Prostate gland (tissue), 2 donors: Measurements from ENCODE around the gene SCN1A.

ENCODE experiments used
- POLR2A ChIP-seq: fragments of 450-650 bp; IDR thresholded peaks from one replicate; pipeline ENCODE4 v1.6.1; 2016; ENCODE audit warnings: antibody characterized with exemption, mild to moderate bottlenecking
- POLR2AphosphoS5 ChIP-seq: sonication (generic); formaldehyde crosslinking; IDR thresholded peaks from one replicate; pipeline ENCODE4 v1.6.1; 2017; ENCODE audit warnings: antibody characterized with exemption
- TF ChIP-seq, protein P1 (sequence below), 4 experiments: fragments of 200-600 bp in 2 of 4; fragments of 450-650 bp in 2 of 4; sonication (generic) in 2 of 4; IDR thresholded peaks; 1 replicate in 3 of 4; 2 replicates in 1 of 4; pipeline ENCODE4 v1.5.1; 2016 to 2019; ENCODE audit warnings: antibody characterized with exemption in 4 of 4, mild to moderate bottlenecking in 2 of 4, moderate library complexity in 2 of 4

DNA sequence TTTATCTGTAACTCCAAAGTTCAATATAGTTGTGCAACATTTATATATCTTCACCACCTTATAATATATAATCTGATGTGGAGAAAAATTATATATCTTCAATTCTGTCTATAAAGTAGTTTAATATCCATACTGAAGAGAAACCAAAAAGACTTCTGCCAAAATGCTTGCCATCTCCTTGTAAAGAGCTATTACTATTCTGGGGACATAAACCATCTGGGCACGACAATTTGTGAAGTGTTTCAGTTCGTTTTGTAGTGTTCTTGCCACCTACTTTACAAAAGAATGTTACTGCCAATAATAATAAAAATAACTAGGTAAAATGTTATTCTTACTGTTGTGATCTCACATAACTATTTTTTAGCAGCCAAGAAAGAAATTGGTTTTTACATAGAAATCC lies 45.1 kb downstream of the SCN1A start:
- TF ChIP-seq, protein P1, sequence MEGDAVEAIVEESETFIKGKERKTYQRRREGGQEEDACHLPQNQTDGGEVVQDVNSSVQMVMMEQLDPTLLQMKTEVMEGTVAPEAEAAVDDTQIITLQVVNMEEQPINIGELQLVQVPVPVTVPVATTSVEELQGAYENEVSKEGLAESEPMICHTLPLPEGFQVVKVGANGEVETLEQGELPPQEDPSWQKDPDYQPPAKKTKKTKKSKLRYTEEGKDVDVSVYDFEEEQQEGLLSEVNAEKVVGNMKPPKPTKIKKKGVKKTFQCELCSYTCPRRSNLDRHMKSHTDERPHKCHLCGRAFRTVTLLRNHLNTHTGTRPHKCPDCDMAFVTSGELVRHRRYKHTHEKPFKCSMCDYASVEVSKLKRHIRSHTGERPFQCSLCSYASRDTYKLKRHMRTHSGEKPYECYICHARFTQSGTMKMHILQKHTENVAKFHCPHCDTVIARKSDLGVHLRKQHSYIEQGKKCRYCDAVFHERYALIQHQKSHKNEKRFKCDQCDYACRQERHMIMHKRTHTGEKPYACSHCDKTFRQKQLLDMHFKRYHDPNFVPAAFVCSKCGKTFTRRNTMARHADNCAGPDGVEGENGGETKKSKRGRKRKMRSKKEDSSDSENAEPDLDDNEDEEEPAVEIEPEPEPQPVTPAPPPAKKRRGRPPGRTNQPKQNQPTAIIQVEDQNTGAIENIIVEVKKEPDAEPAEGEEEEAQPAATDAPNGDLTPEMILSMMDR (IDR thresholded peaks at IDR 0.05): no peak
- no peak for TF ChIP-seq POLR2A
- TF ChIP-seq POLR2AphosphoS5: no peak
